NCI-H2029 treated with DMSO at 0.1 percent for 48 hours (cell line): ENCODE results near the gene MTFP1.
"Not testable (repeated sequence)": the region's sequence is repeated elsewhere in the genome, so short reads cannot be mapped to it uniquely, and the experiment has no call there.

Experiments
- DNase-seq: peaks from one replicate; lab custom pipeline; 2025; lab: John Stamatoyannopoulos, UW

Gene MTFP1, protein sequence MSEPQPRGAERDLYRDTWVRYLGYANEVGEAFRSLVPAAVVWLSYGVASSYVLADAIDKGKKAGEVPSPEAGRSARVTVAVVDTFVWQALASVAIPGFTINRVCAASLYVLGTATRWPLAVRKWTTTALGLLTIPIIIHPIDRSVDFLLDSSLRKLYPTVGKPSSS

DNA sequence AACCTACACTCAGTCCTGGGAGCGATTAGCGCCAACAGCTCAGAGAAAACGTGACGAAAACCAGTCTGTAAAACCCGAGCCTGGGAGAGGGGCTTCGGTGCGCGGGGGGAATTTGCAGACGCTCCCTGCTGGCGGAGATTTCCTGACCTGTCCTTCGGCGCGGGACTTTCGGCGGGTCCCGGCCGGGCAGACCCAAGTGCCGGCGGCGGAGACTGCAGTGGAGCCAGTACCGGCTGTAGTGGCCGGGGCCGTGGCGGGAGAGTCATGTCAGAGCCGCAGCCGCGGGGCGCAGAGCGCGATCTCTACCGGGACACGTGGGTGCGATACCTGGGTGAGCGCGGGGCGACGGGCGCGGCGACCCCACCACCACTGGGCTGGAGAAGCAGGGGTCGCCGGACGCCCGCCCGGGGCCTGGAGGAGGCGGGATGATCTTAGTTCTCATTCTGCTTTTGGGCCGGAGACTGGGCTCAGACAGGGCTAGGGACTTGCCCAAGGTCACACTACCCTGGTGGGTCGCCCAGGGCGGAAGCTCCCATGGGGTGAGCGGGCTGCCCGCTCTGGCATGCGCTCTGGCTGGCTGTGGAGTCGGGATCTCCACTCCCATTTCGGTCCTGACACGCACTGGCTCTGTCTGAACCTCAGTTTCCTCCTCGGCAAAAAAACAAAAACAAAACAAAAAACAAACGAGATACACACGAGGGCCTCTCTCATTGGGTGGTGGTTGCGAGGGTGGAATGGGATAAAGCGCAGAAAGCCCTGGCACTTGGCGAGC, at the start of gene MTFP1:
Gene MTFP1, plus strand, starts transcription at position 153 of the 772 bp plus-strand sequence. Its CDS starts 112 bp downstream, at position 265.
- peak; percentile 13 for DNase-seq

DNA sequence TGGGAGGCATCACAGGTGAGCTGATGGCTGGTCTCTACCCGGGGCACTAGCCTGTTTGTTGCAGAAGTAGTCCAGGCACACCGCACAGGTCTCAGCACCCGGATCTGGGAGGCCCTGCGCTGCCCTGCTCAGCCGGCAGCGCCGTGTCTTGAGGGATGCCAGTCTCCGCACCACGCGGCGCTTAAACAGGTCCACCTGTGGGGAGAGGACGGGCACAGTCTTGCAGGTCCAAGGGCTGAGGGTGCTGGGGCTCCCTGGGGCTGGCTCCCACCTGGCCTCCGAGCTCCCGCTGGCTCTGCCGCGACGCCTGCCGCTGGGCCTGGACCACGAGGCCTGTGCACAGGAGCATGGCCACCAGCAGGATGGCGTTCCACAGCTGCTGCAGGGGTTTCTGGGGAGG, 45.6 kb upstream of the MTFP1 start:
- no peak for DNase-seq

DNA sequence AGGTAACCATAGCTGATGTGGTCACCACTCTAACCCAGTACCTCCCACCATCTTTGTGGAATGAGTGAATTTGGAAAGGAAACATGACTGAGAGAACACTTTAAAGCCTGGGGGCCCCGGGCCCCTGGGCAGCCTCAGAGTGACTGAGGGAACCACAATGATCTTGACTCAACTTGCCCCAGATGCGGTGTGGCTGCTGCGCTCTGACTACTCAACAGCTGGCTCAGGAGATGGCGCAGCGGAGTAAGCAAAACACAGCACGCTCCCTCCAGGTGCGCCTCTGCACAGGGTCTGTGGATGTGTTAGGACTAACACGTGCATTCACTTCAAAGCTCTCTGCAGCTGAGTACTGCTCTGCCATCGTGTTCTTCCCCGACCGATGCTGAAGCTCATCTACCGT, 44.3 kb upstream of the MTFP1 start:
- DNase-seq, result no peak

DNA sequence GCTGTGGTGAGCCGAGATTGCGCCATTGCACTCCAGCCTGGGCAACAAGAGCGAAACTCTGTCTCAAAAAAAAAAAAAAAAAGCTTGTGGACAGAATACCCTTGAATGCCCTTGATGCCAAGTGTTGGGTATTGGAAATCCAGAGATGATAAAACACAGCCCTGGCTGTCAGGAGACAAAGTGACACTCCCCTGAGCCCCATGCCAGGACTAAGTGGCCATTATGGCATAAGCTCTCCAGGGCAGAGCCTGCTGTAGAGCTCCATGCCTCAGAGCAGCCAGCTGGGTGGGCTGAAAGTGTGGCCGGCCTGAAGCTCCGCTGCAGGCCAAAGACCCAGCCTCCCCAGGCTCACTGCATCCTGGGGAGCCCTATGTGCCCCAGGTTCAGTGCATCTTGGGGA, 43.2 kb upstream of the MTFP1 start:
- DNase-seq, result no peak

DNA sequence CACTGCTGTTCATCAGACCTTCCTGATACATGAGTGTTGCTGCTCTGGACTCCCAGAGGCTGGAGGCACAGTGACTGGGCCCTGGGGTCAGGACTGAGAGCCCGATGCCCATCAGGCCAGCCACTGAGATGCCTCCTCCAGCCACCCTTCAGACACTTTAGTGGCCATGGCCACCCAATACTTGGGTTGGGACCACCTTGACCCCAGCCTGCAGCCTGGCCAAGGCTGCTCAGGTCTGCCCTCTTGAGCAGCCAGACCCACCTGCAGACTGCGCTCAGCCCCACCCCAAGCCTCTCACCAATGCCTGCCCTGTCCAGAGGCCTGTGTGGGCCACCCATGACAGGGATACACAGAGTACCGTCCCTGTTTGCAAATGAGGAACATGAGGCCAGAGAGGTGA, 42.5 kb upstream of the MTFP1 start:
- no peak for DNase-seq

DNA sequence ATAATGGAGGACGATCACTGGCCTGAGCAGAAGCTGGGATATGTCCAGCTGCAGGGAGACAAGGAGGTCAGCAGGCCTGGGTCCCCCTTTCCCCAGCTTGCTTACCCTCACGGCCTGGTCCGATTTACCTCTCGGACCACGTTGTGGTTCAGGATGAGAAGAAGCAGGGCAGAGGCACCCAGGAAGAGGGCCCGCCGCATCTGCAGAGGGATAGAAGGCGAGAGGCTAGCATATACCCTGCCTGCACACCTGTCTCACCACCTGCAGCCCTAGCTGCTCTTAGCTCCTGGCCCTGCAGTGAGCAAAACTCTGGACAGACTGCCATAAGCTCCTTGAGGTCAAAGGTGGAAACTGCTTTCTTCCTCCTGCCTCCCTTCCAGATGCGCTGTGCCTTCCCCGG, 39.6 kb upstream of the MTFP1 start:
- DNase-seq, result no peak

DNA sequence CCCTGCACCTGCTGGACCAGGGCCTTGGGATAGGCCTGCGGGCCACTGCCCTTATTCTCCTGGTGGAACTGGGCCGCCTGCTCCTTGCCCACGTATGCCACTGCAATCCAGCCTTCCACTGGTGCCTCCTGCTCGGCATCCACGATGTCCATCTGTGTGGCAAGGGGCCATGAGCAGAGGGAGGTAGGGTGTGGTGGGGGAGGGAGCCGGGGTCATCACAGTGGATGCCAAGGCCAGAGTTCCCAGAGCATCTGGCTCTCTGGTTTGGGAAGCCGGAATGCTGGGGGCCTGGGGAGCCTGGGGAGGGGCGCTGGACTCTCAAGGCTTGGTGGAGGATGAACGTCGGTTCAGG, 39.0 kb upstream of the MTFP1 start:
- DNase-seq, result no peak

DNA sequence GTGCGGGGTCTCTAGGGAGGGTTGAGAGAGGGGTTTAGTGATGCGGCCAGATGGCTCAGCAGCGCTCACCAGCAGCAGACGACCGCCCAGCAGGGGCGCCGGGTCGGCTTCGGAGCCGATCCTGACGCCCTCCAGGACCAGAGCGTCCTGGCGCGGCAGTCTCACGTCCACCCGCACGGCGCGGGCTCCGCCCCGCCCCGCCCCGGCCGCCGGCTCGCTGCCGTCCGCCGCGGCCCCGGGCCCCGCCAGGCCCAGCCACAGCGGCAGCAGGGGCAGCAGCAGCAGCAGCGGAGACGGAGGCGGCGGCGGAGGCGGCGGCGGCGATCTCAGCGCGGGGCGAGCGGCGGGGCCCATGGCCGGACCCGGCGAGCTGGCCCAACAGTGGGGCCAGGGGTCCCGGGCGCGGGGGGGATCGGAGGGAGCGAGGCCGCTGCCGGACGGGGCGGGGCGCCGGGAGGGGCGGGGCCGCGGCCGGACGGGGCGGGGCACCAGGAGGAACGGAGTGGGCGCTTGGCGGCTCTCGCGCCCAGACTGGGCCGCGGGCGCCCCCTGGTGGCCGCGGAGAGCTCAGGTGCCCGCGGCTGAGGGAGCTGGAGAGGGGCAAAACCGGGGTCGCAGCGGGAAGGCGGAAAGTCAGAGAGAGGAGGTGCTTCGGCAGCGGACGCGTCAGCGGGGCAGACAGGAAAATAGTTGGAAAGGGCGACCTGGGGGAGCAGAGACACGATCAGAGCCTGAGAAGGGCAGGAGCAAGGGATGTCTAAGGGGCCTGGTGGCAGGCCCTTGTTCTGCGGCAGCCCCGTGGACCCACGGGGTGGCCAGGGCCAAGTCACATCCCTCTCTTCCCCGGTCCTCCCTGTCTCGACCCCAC, 38.4 kb upstream of the MTFP1 start, which contains the start of gene RNF215:
Gene RNF215, minus strand, starts transcription at position 452 of the 868 bp plus-strand sequence. Its CDS starts 98 bp downstream, at position 354.
- no peak for DNase-seq

DNA sequence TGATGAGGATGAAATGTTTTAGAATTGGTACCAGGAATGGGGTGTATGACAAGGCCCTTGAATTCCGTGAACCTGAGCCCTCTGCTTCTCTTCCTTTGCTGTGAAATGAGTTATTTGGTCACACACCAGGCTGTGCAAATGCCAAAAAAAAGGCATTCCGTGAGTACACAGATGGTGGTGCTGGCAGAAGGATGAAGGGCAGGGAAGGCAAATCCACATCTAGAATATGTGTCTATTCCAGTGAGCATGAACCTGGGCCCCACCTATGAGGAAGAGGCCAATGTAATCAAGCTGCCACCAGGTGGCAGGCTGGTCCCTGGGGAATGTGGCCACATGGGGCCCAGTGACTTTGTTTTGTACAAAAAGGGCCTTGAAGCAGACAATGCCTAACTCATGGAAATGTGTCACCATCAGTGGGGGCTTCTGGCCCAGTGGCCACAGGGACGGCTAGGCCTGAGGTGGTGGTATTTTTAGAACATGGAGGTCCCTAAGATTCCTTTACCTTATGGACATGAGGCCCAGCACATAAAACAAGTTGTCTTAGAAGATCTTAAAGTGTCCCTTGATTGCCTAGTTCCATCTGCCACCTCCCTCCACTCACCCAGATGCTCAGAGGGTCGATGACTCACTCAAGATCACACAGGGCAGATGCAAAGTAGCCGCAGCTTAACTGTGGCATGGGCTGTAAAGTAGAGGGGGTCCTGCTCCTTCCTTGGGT, 34.4 kb upstream of the MTFP1 start:
- DNase-seq, result peak; percentile 27

DNA sequence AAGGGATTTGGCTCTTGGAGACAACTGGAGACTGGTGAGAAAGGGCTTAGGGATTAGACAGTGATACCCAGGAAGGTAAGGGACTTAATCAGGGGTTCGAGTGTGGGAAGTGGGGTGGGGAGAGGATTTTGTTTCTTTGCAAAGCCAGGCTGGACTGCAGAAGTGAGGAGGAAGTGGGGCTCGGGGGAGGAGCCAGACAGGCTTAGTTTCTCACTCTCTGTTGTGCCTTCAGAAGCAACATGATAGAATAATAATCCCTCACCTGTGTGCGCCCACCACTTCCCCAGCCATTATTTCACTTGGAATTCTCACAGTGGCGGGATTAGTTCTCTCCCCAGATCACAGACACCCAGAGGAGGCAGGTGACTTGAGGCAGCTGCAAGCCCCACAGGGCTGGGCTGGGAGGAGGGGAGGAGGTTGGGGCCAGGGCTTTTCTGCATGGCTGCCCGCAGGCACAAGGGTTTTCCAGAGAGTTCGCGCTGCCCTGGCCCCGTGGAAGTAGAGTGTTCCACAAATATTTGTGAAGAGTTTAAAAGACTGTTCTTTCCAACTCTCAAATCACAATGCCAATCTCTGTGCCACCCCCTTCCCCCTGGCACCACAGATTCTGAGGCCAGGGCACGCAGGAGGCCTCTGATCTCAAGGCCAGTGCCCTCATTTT, 32.8 kb upstream of the MTFP1 start:
- DNase-seq, result no peak

DNA sequence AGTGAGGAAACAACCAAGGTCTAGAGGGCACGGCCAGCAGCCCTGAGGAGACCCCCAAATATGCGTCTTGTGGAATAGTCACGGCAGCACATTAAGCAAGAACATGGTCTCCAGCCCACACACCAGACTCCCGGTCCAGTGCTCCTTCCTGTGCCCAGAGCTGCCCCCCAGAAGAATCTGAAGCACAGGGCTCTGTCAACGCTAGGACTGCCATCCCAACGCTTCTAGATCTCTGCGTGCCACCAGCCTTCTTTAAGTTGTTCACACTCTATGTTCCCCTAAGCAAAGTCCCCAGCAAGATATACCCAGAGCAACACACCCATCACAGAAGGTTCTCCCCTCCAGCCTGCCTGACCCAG, 32.3 kb upstream of the MTFP1 start:
- no peak for DNase-seq

DNA sequence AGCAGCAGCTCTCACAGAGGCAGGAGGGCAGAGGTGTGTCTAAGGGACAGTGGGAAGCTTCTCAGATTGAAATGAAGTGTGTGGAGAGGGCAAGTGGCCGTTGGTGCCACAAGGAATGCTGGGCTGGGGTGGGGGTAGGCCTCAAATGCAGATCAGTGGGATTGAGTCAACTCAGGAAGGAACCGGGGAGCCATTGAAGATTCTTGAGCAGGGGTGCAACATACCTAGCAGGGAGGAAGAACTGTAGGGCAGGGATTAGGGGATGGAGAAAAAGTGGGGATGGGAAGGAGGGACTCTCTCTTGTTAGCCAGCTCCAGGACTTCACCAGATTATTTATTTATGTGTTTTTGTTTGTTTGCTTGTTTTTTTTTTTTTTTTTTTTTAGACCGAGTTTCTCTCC, 31.7 kb upstream of the MTFP1 start:
- no peak for DNase-seq

DNA sequence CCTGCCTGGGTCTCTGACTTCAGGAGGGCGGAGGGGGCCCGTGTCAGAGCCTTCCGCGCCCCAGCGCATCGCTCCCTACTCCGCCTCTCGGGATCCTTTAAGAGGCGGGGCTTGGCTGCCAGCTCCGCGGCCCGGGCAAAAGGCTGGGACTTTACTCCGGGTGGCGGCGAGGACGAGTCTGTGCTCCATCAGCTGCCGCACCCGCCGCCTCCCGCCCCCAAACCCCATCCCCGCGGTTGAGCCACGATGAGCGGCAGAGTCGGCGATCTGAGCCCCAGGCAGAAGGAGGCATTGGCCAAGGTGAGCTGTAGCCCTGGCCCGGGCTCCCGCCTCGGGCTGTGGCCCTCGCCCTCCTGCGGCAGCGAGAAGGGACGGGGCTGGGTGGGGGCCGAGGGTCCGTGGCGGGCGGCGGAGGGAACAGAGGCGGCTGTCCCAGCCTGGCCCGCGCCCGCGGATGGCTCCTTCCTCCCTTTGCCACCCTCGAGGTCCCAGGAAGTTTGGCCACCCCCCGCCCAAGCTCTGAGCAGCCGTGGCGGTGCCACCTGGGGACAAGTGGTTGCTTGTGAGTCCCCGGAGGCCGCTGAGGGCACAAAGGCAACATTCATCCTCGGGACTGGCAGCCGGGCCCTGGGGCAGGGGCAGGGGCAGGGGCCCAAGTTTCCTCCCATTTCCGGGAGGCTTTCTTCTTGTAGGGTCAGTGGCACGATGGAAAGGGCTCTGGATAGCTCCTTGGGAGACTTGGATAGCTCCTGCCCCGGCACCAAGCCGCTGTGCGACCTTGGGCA, 28.5 kb upstream of the MTFP1 start, which contains the start of gene SEC14L2:
Gene SEC14L2, plus strand, starts transcription at position 148 of the 785 bp plus-strand sequence. Its CDS starts 99 bp downstream, at position 247.
- no peak for DNase-seq

DNA sequence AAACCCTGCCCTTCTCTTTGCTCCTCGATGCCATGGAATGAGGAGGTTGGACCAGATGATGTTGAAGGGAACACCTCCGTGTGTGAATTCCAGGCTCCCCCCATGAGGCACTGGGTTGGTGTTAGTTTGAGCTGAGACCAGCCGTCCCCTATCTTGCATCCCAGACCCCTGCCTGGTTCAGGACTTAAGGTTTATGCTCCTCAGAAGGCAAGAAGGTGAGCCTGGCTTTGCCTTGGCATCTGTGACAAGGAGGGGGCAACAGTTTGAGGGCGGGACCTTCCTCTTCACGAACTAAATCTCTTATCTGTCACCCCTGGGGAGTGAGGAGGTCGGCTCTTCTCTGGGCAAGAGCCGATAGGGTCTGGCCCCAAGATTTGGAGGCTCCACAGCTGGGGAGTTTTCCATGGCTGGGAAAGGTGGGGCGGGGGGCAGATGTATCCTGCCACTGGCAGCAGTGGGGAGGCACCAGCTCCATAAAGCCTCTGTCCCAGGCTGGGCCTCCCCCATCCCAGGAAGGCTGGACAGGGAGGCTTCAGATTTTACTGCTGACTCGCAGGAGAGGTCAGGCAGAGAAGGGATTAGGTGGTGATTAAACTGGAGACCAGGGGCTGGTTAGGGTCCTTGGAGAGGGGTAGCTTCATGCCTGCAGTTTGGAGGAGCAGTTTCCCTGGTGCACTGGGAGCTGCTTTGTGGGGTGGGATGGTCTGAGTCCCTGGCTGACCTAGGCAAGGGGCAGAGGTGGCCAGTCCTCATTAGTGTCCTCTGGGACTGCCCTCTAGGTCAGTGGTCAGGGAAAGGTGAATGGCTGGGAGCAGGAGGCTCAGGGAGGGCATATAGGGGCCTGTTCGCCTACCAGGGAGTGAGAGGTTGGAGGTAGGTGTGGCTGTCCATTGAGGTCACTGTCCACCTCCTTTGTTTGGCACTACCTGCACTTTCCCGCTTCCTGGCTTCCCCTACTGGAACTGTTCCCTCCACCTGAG, 27.6 kb upstream of the MTFP1 start:
- DNase-seq, result no peak

DNA sequence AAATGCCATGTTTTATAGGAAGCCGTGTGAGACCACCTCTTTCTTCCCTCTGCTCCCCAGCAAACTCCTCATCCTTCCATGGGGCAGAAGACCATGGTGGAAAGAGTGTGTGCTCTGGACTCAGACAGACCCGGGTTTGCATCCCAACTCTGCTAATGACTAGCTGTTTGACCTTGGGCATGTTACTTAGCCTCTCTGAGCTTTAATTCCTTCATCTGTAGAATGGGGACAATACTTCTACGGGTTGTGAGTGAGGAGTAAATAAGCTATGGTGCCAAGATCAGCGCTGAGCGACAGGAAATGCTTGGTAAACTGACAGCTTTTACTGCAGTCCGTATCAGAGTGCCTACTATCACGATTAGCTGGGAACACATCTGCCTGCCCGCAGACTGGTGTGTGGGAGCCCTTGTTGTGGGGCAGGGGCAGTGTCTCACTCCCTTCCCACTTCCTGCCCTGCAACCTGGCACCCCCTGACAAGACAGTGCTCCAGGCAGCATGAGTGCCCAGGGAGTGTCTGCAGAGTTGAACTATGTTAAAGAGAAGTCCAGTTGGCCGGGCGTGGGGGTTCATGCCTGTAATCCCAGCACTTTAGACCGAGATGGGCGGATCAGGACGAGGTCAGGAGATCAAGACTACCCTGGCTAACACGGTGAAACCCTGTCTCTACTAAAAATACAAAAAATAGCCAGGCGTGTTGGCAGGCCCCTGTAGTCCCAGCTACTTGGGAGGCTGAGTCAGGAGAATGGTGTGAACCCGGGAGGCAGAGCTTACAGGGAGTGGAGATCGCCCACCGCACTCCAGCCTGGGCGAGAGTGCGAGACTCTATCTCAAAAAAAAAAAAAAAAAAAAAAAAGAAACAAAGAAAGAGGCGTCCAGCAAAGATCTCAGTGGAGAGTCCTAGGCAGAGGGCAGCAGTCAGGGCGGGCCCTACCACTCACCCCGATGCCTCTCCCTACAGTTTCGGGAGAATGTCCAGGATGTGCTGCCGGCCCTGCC, 26.6 kb upstream of the MTFP1 start:
- DNase-seq, result no peak

DNA sequence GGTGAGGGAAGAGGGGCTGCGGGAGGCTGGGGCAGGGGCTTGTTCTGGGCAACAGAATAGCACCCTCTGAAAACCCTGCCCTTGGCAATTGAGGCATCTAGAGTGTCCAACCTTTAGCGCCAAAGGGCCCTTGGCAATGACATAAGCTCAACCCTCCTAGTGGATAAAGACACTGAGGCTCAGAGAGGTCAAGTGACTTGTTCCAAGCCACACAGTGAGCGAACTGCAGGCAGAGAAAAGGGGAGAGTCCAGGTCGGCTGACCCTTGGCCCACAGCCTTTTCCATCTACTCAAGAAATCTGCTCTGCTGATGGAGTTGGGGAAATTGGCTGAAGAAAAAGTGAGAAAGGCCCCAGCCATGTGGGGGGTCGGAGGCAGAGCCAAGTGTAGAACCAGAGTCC, 25.9 kb upstream of the MTFP1 start:
- DNase-seq, result no peak

DNA sequence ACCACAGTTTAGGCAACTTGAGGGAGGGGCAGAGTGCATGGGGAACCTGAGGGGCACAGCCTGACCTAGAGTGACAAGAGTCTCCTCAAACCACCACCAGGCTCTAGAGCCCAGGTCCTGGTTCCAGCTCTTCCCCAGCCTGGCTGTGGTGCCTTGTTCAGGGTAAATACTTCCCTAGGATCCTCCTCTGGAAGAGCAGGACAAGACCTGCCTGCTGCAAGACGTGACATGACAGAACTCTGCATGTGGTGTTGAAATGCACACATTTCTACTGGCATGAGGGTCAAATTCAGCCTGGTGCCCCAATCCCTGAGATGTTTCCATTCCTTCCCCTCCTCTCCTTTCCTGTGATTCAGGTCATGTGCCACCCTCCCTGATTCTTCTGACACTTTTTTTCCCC, 25.4 kb upstream of the MTFP1 start:
- DNase-seq, result no peak

DNA sequence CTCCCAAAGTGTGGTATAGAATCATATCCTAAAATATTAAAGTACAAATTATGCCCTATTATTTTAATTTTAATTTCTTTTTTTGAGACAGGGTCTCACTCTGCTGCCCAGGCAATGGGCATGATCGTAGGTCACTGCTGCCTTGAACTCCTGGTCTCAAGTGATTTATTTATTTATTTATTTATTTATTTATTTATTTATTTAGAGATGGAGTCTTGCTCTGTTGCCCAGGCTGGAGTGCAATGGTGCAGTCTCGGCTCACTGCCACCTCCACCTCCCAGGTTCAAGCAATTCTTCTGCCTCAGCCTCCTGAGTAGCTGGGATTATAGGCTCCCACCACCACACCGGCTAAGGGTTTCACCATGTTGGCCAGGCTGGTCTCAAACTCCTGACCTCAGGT, 24.5 kb upstream of the MTFP1 start:
- DNase-seq, result not testable (repeated sequence)
